ENCODE measurements around the gene ZDHHC4. TPM values are rescaled to one million over a fixed set of nuclear protein-coding genes. Genes with fewer than 3 reads are reported as not detected.

ZDHHC4 gene
- total and polyA plus RNA-seq, 9 of the 15 experiments (the other 6 are each of a cell fraction or from before 2014, with no cell fraction given), result 33.4 to 106 (median 58.3) TPM

- TF ChIP-seq, protein P1, sequence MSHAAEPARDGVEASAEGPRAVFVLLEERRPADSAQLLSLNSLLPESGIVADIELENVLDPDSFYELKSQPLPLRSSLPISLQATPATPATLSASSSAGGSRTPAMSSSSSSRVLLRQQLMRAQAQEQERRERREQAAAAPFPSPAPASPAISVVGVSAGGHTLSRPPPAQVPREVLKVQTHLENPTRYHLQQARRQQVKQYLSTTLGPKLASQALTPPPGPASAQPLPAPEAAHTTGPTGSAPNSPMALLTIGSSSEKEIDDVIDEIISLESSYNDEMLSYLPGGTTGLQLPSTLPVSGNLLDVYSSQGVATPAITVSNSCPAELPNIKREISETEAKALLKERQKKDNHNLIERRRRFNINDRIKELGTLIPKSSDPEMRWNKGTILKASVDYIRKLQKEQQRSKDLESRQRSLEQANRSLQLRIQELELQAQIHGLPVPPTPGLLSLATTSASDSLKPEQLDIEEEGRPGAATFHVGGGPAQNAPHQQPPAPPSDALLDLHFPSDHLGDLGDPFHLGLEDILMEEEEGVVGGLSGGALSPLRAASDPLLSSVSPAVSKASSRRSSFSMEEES (CRISPR knock-in tag; IDR thresholded peaks at IDR 0.05), result peak; percentile 30; the same call in 1 of the 2 replicates
- TF ChIP-seq POLR2B (IDR thresholded peaks at IDR 0.05; ENCODE audit: low read depth, partially characterized antibody) (no peak), MTA1 (IDR thresholded peaks at IDR 0.05; ENCODE audit: borderline replicate concordance) (no peak), E2F3 (CRISPR knock-in tag; IDR thresholded peaks at IDR 0.05) (peak; percentile 39; the same call in 1 of the 2 replicates), ZNF23 (CRISPR knock-in tag; IDR thresholded peaks at IDR 0.05) (no peak), GATA2 (CRISPR knock-in tag; IDR thresholded peaks at IDR 0.05) (no peak), MCM2 (IDR thresholded peaks at IDR 0.05; ENCODE audit: low read depth) (no peak), EP300 (IDR thresholded peaks at IDR 0.05; ENCODE audit: low read length) (no peak), CBX5 (IDR thresholded peaks at IDR 0.05; ENCODE audit: borderline replicate concordance, low read depth) (no peak)
- TF ChIP-seq, protein P2, sequence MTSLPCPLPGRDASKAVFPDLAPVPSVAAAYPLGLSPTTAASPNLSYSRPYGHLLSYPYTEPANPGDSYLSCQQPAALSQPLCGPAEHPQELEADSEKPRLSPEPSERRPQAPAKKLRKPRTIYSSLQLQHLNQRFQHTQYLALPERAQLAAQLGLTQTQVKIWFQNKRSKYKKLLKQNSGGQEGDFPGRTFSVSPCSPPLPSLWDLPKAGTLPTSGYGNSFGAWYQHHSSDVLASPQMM (CRISPR knock-in tag; IDR thresholded peaks at IDR 0.05), result no peak
- TF ChIP-seq, protein P3, sequence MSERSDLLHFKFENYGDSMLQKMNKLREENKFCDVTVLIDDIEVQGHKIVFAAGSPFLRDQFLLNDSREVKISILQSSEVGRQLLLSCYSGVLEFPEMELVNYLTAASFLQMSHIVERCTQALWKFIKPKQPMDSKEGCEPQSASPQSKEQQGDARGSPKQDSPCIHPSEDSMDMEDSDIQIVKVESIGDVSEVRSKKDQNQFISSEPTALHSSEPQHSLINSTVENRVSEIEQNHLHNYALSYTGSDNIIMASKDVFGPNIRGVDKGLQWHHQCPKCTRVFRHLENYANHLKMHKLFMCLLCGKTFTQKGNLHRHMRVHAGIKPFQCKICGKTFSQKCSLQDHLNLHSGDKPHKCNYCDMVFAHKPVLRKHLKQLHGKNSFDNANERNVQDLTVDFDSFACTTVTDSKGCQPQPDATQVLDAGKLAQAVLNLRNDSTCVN (CRISPR knock-in tag; IDR thresholded peaks at IDR 0.05), result no peak
- TF ChIP-seq, protein P4, sequence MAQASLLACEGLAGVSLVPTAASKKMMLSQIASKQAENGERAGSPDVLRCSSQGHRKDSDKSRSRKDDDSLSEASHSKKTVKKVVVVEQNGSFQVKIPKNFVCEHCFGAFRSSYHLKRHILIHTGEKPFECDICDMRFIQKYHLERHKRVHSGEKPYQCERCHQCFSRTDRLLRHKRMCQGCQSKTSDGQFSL (CRISPR knock-in tag; IDR thresholded peaks at IDR 0.05), result no peak
- TF ChIP-seq, protein P4 (tag; IDR thresholded peaks at IDR 0.05), result no peak
- TF ChIP-seq, protein P5, sequence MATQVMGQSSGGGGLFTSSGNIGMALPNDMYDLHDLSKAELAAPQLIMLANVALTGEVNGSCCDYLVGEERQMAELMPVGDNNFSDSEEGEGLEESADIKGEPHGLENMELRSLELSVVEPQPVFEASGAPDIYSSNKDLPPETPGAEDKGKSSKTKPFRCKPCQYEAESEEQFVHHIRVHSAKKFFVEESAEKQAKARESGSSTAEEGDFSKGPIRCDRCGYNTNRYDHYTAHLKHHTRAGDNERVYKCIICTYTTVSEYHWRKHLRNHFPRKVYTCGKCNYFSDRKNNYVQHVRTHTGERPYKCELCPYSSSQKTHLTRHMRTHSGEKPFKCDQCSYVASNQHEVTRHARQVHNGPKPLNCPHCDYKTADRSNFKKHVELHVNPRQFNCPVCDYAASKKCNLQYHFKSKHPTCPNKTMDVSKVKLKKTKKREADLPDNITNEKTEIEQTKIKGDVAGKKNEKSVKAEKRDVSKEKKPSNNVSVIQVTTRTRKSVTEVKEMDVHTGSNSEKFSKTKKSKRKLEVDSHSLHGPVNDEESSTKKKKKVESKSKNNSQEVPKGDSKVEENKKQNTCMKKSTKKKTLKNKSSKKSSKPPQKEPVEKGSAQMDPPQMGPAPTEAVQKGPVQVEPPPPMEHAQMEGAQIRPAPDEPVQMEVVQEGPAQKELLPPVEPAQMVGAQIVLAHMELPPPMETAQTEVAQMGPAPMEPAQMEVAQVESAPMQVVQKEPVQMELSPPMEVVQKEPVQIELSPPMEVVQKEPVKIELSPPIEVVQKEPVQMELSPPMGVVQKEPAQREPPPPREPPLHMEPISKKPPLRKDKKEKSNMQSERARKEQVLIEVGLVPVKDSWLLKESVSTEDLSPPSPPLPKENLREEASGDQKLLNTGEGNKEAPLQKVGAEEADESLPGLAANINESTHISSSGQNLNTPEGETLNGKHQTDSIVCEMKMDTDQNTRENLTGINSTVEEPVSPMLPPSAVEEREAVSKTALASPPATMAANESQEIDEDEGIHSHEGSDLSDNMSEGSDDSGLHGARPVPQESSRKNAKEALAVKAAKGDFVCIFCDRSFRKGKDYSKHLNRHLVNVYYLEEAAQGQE (IDR thresholded peaks at IDR 0.05; ENCODE audit: borderline replicate concordance), result 0 out of 2 replicates have a peak, but pooled peaks have one; percentile 9
- TF ChIP-seq, protein P5 (CRISPR knock-in tag; IDR thresholded peaks at IDR 0.05; ENCODE audit: low read depth), result no peak
Measured at GRCh38 chr7:6636741-6637543, 59.7 kb downstream of the ZDHHC4 start, which contains the start of gene ZNF316 (continued).
